A549 (cell line): ENCODE data around the gene ULK1. TPM values are rescaled to one million over a fixed set of nuclear protein-coding genes. Genes with fewer than 3 reads are reported as not detected.

Experiments used
- CBX8 ChIP-seq: fragments of 200-600 bp; sonication (generic); IDR thresholded peaks from 2 replicates; pipeline ENCODE4 v1.6.1; 2016
- CEBPB ChIP-seq, 2 experiments: fragments of >200 bp in 1 of 2; sonication (Bioruptor Twin) in 1 of 2; formaldehyde crosslinking in 1 of 2; IDR thresholded peaks; 2 replicates each; pipeline ENCODE4 v1.6.1; 2012 to 2016
- EHMT2 ChIP-seq: fragments of 200-600 bp; sonication (generic); IDR thresholded peaks from 2 replicates; pipeline ENCODE4 v1.6.1; 2016; ENCODE audit warnings: antibody characterized with exemption, low read depth, mild to moderate bottlenecking, moderate library complexity
- EP300 ChIP-seq, 2 experiments: fragments of >200 bp; sonication (Bioruptor Twin); formaldehyde crosslinking; IDR thresholded peaks; 2 replicates in 1 of 2; 3 replicates in 1 of 2; pipeline ENCODE4 v1.6.1; 2016 to 2017
- FOSB ChIP-seq: fragments of 250-450 bp; sonication (Bioruptor Pico); IDR thresholded peaks from 2 replicates; pipeline ENCODE4 v1.5.0; 2020; ENCODE audit warnings: mild to moderate bottlenecking, moderate library complexity
- FOXS1 ChIP-seq: fragments of 250-450 bp; sonication (Bioruptor Pico); IDR thresholded peaks from 2 replicates; pipeline ENCODE4 v1.5.0; 2020; ENCODE audit warnings: mild to moderate bottlenecking, moderate library complexity
- GATA3 ChIP-seq: IDR thresholded peaks from 2 replicates; pipeline ENCODE4 v1.6.1; 2012; ENCODE audit warnings: borderline replicate concordance
- HDAC2 ChIP-seq: fragments of 200-600 bp; sonication (generic); IDR thresholded peaks from 2 replicates; pipeline ENCODE4 v1.6.1; 2016
- HOXA7 ChIP-seq: fragments of 250-450 bp; sonication (Bioruptor Pico); IDR thresholded peaks from 2 replicates; pipeline ENCODE4 v1.5.0; 2020; ENCODE audit warnings: mild to moderate bottlenecking, moderate library complexity
- NFE2L2 ChIP-seq: fragments of 150-350 bp; conservative IDR thresholded peaks from 2 replicates; pipeline ENCODE4 v1.6.1; 2014; ENCODE audit warnings: low read length
- NR3C1 ChIP-seq: fragments of >200 bp; sonication (Bioruptor Twin); formaldehyde crosslinking; IDR thresholded peaks from 3 replicates; pipeline ENCODE4 v1.6.1; 2017
- RAD21 ChIP-seq, 2 experiments: fragments of >200 bp in 1 of 2; sonication (Bioruptor Twin) in 1 of 2; formaldehyde crosslinking in 1 of 2; IDR thresholded peaks in 1 of 2; conservative IDR thresholded peaks in 1 of 2; 2 replicates in 1 of 2; 3 replicates in 1 of 2; pipeline ENCODE4 v1.6.1; 2012 to 2018; ENCODE audit warnings: inconsistent platforms in 1 of 2
- RCOR1 ChIP-seq: fragments of 150-350 bp; IDR thresholded peaks from 2 replicates; pipeline ENCODE4 v1.6.1; 2014; ENCODE audit warnings: antibody characterized with exemption, low read length, low read depth
- SMC3 ChIP-seq: fragments of >200 bp; sonication (Bioruptor Twin); formaldehyde crosslinking; IDR thresholded peaks from 3 replicates; pipeline ENCODE4 v1.6.1; 2018; ENCODE audit warnings: inconsistent platforms
- TFCP2L1 ChIP-seq: fragments of 250-450 bp; sonication (Bioruptor Pico); IDR thresholded peaks from 2 replicates; pipeline ENCODE4 v1.5.0; 2021; ENCODE audit warnings: mild to moderate bottlenecking
- TP53 ChIP-seq: fragments of 250-450 bp; sonication (Bioruptor Pico); IDR thresholded peaks from 2 replicates; pipeline ENCODE4 v1.5.0; 2021; ENCODE audit warnings: mild to moderate bottlenecking, moderate library complexity
- ZC3H11A ChIP-seq: fragments of 450-650 bp; IDR thresholded peaks from 2 replicates; pipeline ENCODE4 v1.6.1; 2014; ENCODE audit warnings: antibody characterized with exemption, mild to moderate bottlenecking
- ZFP36 ChIP-seq: fragments of 450-650 bp; IDR thresholded peaks from 2 replicates; pipeline ENCODE4 v1.6.1; 2014; ENCODE audit warnings: borderline replicate concordance; ENCODE audit not compliant: partially characterized antibody
- ZNF302 ChIP-seq: fragments of 250-450 bp; sonication (Bioruptor Pico); IDR thresholded peaks from 2 replicates; pipeline ENCODE4 v1.9.0; 2021; ENCODE audit warnings: inconsistent platforms, mild to moderate bottlenecking, moderate library complexity
- polyA plus RNA-seq, 4 experiments: library from polyadenylated mRNA; depleted of rRNA in 3 of 4; stranded (reverse); fragments of >200 nt; fragmentation: RNase III in 1 of 4; extraction: RNeasy Plus Mini Kit Qiagen cat#74134 plus additional on column Dnase treatment in 1 of 4; gene quantifications; 2 replicates in 3 of 4; 3 replicates in 1 of 4; pipeline ENCODE4 v1.2.3, GENCODE V29; 2011 to 2017
- TF ChIP-seq, protein P1 (sequence below): fragments of 200-600 bp; sonication (generic); IDR thresholded peaks from 2 replicates; pipeline ENCODE4 v1.6.1; 2016; ENCODE audit warnings: antibody characterized with exemption, mild to moderate bottlenecking, moderate library complexity
- TF ChIP-seq, protein P2 (sequence below): fragments of >200 bp; sonication (Bioruptor Twin); formaldehyde crosslinking; IDR thresholded peaks from 3 replicates; pipeline ENCODE4 v1.6.1; 2016
- TF ChIP-seq, protein P3 (sequence below): IDR thresholded peaks from 2 replicates; pipeline ENCODE4 v1.6.1; 2012
- TF ChIP-seq, protein P4 (sequence below): fragments of >200 bp; sonication (Bioruptor Twin); formaldehyde crosslinking; IDR thresholded peaks from 3 replicates; pipeline ENCODE4 v1.5.1; 2016

Gene ULK1
- polyA plus RNA-seq, 2 of the 4 experiments (the other 2 are of a cell fraction) = 15.1 to 46.2 TPM

DNA sequence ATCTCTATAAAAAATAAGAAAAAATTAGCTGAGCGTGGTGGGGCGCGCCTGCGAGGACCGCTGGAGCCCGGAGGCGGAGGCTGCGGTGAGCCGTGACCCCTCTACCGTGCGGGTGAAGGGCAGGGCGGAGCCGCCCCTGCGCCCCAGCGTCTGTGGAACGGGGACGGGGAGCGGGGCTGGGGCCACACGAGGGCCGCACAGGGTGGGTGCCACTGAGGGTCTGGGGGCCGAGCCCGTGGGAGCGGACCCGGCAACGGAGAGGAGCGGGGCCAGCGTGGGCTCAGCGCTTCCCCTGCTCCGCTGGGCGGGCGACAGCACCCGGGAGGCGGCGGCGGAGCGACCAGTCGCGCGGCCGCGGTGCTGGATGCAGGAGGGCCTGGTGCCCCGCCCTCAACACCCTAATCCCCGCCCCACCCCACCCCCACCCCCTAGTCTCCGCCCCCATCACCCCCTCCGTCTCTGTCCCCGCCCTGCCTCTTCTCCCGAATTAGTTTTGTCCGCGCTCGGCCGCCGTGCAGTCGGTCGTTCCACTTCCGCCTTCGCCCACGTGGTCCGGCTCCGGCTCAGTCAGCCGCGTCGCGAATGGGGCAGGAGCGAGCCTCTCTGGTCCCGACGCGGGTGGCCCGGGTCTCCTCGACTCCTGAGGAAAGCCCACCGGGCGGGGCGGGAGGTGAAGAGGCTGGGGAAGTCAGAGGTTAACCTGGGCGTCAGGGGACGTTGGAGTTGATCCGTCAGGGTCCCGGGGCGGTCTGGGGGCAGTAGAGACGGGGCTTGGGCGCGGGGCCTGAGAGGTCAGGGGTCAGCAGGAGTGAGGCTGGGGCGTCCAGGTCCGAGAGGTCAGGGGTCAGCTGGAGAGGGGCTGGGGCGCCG lies 34.5 kb downstream of the ULK1 start, which contains the start of gene PUS1 (continued):
- no peak for TF ChIP-seq ZC3H11A
- TF ChIP-seq RAD21 (conservative IDR thresholded peaks at IDR 0.05 in 1 of 2, IDR thresholded peaks at IDR 0.05 in 1 of 2) = peak in 1 of 2 experiments; percentile 36; a peak in 4 of 5 replicates
- no peak for TF ChIP-seq ZFP36
- TF ChIP-seq SMC3 = peak; percentile 34; the same call in 1 of the 3 replicates
- TF ChIP-seq, protein P1, sequence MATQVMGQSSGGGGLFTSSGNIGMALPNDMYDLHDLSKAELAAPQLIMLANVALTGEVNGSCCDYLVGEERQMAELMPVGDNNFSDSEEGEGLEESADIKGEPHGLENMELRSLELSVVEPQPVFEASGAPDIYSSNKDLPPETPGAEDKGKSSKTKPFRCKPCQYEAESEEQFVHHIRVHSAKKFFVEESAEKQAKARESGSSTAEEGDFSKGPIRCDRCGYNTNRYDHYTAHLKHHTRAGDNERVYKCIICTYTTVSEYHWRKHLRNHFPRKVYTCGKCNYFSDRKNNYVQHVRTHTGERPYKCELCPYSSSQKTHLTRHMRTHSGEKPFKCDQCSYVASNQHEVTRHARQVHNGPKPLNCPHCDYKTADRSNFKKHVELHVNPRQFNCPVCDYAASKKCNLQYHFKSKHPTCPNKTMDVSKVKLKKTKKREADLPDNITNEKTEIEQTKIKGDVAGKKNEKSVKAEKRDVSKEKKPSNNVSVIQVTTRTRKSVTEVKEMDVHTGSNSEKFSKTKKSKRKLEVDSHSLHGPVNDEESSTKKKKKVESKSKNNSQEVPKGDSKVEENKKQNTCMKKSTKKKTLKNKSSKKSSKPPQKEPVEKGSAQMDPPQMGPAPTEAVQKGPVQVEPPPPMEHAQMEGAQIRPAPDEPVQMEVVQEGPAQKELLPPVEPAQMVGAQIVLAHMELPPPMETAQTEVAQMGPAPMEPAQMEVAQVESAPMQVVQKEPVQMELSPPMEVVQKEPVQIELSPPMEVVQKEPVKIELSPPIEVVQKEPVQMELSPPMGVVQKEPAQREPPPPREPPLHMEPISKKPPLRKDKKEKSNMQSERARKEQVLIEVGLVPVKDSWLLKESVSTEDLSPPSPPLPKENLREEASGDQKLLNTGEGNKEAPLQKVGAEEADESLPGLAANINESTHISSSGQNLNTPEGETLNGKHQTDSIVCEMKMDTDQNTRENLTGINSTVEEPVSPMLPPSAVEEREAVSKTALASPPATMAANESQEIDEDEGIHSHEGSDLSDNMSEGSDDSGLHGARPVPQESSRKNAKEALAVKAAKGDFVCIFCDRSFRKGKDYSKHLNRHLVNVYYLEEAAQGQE = no peak
- TF ChIP-seq TP53 (CRISPR knock-in tag) = no peak
- 0 out of 5 replicates have a peak, but pooled peaks of 1 of the 2 experiments have one; percentile 18 for TF ChIP-seq EP300 (IDR thresholded peaks at IDR 0.05)
- no peak for TF ChIP-seq CBX8
- no peak for TF ChIP-seq NR3C1
- TF ChIP-seq TFCP2L1 = 0 out of 2 replicates have a peak, but pooled peaks have one; percentile 54
- TF ChIP-seq ZNF302 (CRISPR knock-in tag) = no peak
- 0 out of 2 replicates have a peak, but pooled peaks have one; percentile 51 for TF ChIP-seq FOSB (CRISPR knock-in tag)
- TF ChIP-seq GATA3 = no peak
- TF ChIP-seq, protein P2, sequence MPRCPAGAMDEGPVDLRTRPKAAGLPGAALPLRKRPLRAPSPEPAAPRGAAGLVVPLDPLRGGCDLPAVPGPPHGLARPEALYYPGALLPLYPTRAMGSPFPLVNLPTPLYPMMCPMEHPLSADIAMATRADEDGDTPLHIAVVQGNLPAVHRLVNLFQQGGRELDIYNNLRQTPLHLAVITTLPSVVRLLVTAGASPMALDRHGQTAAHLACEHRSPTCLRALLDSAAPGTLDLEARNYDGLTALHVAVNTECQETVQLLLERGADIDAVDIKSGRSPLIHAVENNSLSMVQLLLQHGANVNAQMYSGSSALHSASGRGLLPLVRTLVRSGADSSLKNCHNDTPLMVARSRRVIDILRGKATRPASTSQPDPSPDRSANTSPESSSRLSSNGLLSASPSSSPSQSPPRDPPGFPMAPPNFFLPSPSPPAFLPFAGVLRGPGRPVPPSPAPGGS = 0 out of 3 replicates have a peak, but pooled peaks have one; percentile 40
- TF ChIP-seq, protein P3, sequence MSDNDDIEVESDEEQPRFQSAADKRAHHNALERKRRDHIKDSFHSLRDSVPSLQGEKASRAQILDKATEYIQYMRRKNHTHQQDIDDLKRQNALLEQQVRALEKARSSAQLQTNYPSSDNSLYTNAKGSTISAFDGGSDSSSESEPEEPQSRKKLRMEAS = peak; percentile 100
- no peak for TF ChIP-seq NFE2L2
- TF ChIP-seq EHMT2 = no peak
- TF ChIP-seq, protein P4, sequence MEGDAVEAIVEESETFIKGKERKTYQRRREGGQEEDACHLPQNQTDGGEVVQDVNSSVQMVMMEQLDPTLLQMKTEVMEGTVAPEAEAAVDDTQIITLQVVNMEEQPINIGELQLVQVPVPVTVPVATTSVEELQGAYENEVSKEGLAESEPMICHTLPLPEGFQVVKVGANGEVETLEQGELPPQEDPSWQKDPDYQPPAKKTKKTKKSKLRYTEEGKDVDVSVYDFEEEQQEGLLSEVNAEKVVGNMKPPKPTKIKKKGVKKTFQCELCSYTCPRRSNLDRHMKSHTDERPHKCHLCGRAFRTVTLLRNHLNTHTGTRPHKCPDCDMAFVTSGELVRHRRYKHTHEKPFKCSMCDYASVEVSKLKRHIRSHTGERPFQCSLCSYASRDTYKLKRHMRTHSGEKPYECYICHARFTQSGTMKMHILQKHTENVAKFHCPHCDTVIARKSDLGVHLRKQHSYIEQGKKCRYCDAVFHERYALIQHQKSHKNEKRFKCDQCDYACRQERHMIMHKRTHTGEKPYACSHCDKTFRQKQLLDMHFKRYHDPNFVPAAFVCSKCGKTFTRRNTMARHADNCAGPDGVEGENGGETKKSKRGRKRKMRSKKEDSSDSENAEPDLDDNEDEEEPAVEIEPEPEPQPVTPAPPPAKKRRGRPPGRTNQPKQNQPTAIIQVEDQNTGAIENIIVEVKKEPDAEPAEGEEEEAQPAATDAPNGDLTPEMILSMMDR = no peak
- no peak for TF ChIP-seq RCOR1
- no peak for TF ChIP-seq HDAC2
- no peak for TF ChIP-seq HOXA7
- no peak for TF ChIP-seq CEBPB (IDR thresholded peaks at IDR 0.05)
- TF ChIP-seq FOXS1 = no peak
